Measurements from ENCODE around the gene ZMIZ1. TPM values are rescaled to one million over a fixed set of nuclear protein-coding genes. Genes with fewer than 3 reads are reported as not detected.

ZMIZ1 gene
- total RNA-seq, 1 experiment from 2014 or later: 35.8 TPM

DNA sequence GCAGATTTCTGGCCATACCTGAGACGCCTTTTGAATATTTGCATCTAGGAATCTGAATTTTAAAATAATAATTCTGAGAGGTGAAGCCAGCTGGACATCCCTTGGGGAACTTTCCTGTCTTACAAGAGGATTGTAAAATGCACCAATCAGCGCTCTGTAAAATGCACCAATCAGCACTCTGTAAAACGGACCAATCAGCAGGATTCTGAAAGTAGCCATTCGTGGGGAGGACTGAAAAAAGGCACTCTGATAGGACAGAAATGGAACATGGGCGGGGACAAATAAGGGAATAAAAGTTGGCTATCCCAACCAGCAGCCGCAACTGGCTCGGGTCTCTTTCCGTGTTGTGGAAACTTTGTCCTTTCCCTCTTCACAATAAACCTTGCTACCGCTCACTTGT is 288.4 kb downstream of the ZMIZ1 start:
- H3K4me1 ChIP-seq (ENCODE audit: insufficient read depth, low read length, poor library complexity, severe bottlenecking): no peaks in the 10 kb centered on the region
- intact Hi-C loops (cut with micrococcal nuclease; ENCODE audit: unreplicated experiment): no loop called here
- no peak overlapping the region for H3K4me3 ChIP-seq (ENCODE audit: low read depth, low read length, poor library complexity, severe bottlenecking)
- peaks cover 39% of the 10 kb centered on the region for H3K36me3 ChIP-seq (ENCODE audit: insufficient read depth, low read length, poor library complexity, severe bottlenecking)
- ChIA-PET CTCF (no interaction called here), POLR2A (ENCODE audit: low non-redundant PET) (no interaction called here)
- no TSS peak for BruUV-seq (replicated peaks)
- H3K27ac ChIP-seq (ENCODE audit: low read depth, low read length, poor library complexity, severe bottlenecking): no peak overlapping the region
- H3K27me3 ChIP-seq (replicated peaks; ENCODE audit: insufficient read depth, low read depth, low read length, poor library complexity): no peaks in the 10 kb centered on the region
- DNase-seq (ENCODE audit: low spot score): no peak
- TF ChIP-seq EZH2 (IDR thresholded peaks at IDR 0.05; ENCODE audit: borderline replicate concordance, low read depth, low read length, poor library complexity, severe bottlenecking): no peak
- TF ChIP-seq CTCF (conservative IDR thresholded peaks at IDR 0.05; ENCODE audit: low read depth, low read length): no peak
- no peaks in the 10 kb centered on the region for H3K9me3 ChIP-seq (ENCODE audit: low read depth, low read length, poor library complexity, severe bottlenecking)

DNA sequence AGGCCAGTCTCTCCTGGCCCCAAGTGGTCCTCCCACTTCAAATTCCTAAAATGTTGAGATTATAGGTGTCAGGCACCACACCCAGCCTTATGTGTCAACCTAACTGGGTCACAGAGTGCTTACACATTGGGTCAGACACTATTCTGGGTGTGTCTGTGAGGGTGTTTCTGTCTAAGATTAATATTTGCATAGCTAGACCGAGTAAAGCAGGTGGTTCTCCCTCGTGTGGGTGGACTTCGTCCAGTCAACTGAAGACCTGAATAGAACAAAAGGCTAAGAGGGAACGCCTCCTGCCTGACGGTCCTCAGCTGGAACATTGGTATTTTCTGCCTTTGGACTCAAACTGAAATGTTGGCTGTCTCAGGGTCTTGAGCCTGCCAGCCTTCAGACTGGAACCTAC is 290.0 kb downstream of the ZMIZ1 start:
- intact Hi-C loops (cut with micrococcal nuclease; ENCODE audit: unreplicated experiment): no loop called here
- H3K9me3 ChIP-seq (ENCODE audit: low read depth, low read length, poor library complexity, severe bottlenecking): no peaks in the 10 kb centered on the region
- H3K4me3 ChIP-seq (ENCODE audit: low read depth, low read length, poor library complexity, severe bottlenecking): no peak overlapping the region
- H3K4me1 ChIP-seq (ENCODE audit: insufficient read depth, low read length, poor library complexity, severe bottlenecking): no peaks in the 10 kb centered on the region
- POLR2A ChIA-PET (ENCODE audit: low non-redundant PET): no interaction called here
- BruUV-seq (replicated peaks): no TSS peak
- DNase-seq (ENCODE audit: low spot score): no peak
- peaks cover 23% of the 10 kb centered on the region for H3K36me3 ChIP-seq (ENCODE audit: insufficient read depth, low read length, poor library complexity, severe bottlenecking)
- no peaks in the 10 kb centered on the region for H3K27me3 ChIP-seq (replicated peaks; ENCODE audit: insufficient read depth, low read depth, low read length, poor library complexity)
- CTCF ChIA-PET: no interaction called here
- H3K27ac ChIP-seq (ENCODE audit: low read depth, low read length, poor library complexity, severe bottlenecking): no peak overlapping the region
- TF ChIP-seq EZH2 (IDR thresholded peaks at IDR 0.05; ENCODE audit: borderline replicate concordance, low read depth, low read length, poor library complexity, severe bottlenecking): no peak
- TF ChIP-seq CTCF (conservative IDR thresholded peaks at IDR 0.05; ENCODE audit: low read depth, low read length): no peak

DNA sequence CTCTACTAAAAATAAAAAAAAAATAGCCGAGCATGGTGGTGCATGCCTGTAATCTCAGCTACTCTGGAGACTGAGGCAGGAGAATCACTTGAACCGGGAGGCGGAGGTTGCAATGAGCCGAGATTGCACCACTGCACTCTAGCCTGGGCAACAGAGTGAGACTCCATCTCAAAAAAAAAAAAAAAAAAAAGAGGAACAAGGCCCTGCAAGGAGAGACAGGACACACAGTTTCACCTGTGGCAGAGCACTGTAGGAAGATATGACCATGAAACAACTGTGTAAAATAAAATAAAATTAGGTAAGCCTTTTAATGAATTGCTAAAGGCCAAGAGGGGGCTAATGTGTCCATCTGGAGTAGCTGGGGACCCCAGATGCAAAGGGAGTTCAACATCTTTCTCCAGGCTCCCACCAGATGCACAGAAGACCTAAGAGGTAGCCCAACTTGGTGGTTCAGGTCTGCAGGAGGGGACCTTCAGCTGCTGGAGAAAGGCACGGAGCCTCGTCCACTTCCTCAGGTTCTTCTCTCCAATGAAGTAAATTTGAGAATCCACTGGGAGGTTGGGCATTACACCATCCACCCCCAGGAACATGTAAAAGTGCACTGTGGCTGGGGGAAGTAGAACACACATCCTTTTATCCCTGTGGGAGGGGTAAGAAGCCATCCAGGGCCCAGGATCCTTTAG is 291.2 kb downstream of the ZMIZ1 start:
- H3K36me3 ChIP-seq (ENCODE audit: insufficient read depth, low read length, poor library complexity, severe bottlenecking): peaks cover 12% of the 10 kb centered on the region
- ChIA-PET POLR2A (ENCODE audit: low non-redundant PET) (interaction anchor here (0.6 kb wide), 1 partner anchor 118 kb away, joined by 3 read pairs; no protein-coding TSS in a partner anchor), CTCF (no interaction called here)
- no peaks in the 10 kb centered on the region for H3K4me1 ChIP-seq (ENCODE audit: insufficient read depth, low read length, poor library complexity, severe bottlenecking)
- H3K27me3 ChIP-seq (replicated peaks; ENCODE audit: insufficient read depth, low read depth, low read length, poor library complexity): peaks cover 6% of the 10 kb centered on the region
- no TSS peak for BruUV-seq (replicated peaks)
- no peak for DNase-seq (ENCODE audit: low spot score)
- TF ChIP-seq CTCF (conservative IDR thresholded peaks at IDR 0.05; ENCODE audit: low read depth, low read length): no peak
- no peak for TF ChIP-seq EZH2 (IDR thresholded peaks at IDR 0.05; ENCODE audit: borderline replicate concordance, low read depth, low read length, poor library complexity, severe bottlenecking)
- no peak overlapping the region for H3K4me3 ChIP-seq (ENCODE audit: low read depth, low read length, poor library complexity, severe bottlenecking)
- intact Hi-C loops (cut with micrococcal nuclease; ENCODE audit: unreplicated experiment): no loop called here
- no peaks in the 10 kb centered on the region for H3K9me3 ChIP-seq (ENCODE audit: low read depth, low read length, poor library complexity, severe bottlenecking)
- no peak overlapping the region for H3K27ac ChIP-seq (ENCODE audit: low read depth, low read length, poor library complexity, severe bottlenecking)
